Breast epithelium (tissue), 4 donors: ENCODE measurements around the gene UBA1. TPM values are rescaled to one million over a fixed set of nuclear protein-coding genes. Genes with fewer than 3 reads are reported as not detected.

Experiments used
- DNase-seq, 2 donors: peaks; one replicate each; pipeline ENCODE4 v3.0.0-alpha.2; 2019; ENCODE audit warnings: low spot score in 2 of 2
- H3K27ac ChIP-seq, 2 donors: fragments of 200-600 bp; sonication (generic) in 1 of 2; one replicate each; pipeline ENCODE4 v1.5.1; 2016 to 2019; ENCODE audit warnings: mild to moderate bottlenecking in 1 of 2
- H3K27me3 ChIP-seq, 2 donors: fragments of 200-600 bp; sonication (generic) in 1 of 2; one replicate each; pipeline versions ENCODE4 v1.5.1 to v1.6.0; 2017 to 2019; ENCODE audit warnings: control low read depth in 1 of 2, mild to moderate bottlenecking in 1 of 2
- H3K36me3 ChIP-seq: fragments of 200-600 bp; one replicate; pipeline ENCODE4 v1.5.1; 2019
- H3K4me1 ChIP-seq, 2 donors: fragments of 200-600 bp; sonication (generic); one replicate each; pipeline ENCODE4 v1.5.1; 2016 to 2019; ENCODE audit warnings: control low read depth in 1 of 2
- H3K4me3 ChIP-seq, 3 donors: fragments of 200-600 bp; sonication (generic); 1 replicate in 2 of 3; 2 replicates in 1 of 3; pipeline ENCODE4 v1.5.1; 2016 to 2019; ENCODE audit warnings: mild to moderate bottlenecking in 3 of 3, moderate library complexity in 2 of 3
- H3K9me3 ChIP-seq, 2 donors: fragments of 200-600 bp; sonication (generic) in 1 of 2; one replicate each; pipeline ENCODE4 v1.5.1; 2016 to 2019; ENCODE audit warnings: control low read depth in 1 of 2
- POLR2A ChIP-seq: fragments of 450-650 bp; IDR thresholded peaks from one replicate; pipeline ENCODE4 v1.6.1; 2016; ENCODE audit warnings: antibody characterized with exemption, mild to moderate bottlenecking, moderate library complexity
- POLR2AphosphoS5 ChIP-seq, 3 donors: sonication (generic); formaldehyde crosslinking; IDR thresholded peaks; one replicate each; pipeline ENCODE4 v1.6.1; 2017; ENCODE audit warnings: antibody characterized with exemption in 3 of 3
- intact Hi-C: fragments of 100-400 bp; cut with DNase I; formaldehyde crosslinking; loops from one replicate; pipeline ENCODE4 v1.15.1; 2023; ENCODE audit warnings: low total_unique reads
- total RNA-seq, 3 donors: library from RNA; depleted of rRNA; stranded (reverse); fragments of >200 nt; gene quantifications; one replicate each; pipeline ENCODE4 v1.1.0, GENCODE V29; 2016
- TF ChIP-seq, protein P1 (sequence below), 3 donors: fragments of 450-650 bp; IDR thresholded peaks; one replicate each; pipeline ENCODE4 v1.5.1; 2016 to 2017; ENCODE audit warnings: antibody characterized with exemption in 3 of 3, mild to moderate bottlenecking in 3 of 3, moderate library complexity in 3 of 3

Gene UBA1
- total RNA-seq, 3 donors from 2014 or later: 109 to 149 (median 141) TPM

DNA sequence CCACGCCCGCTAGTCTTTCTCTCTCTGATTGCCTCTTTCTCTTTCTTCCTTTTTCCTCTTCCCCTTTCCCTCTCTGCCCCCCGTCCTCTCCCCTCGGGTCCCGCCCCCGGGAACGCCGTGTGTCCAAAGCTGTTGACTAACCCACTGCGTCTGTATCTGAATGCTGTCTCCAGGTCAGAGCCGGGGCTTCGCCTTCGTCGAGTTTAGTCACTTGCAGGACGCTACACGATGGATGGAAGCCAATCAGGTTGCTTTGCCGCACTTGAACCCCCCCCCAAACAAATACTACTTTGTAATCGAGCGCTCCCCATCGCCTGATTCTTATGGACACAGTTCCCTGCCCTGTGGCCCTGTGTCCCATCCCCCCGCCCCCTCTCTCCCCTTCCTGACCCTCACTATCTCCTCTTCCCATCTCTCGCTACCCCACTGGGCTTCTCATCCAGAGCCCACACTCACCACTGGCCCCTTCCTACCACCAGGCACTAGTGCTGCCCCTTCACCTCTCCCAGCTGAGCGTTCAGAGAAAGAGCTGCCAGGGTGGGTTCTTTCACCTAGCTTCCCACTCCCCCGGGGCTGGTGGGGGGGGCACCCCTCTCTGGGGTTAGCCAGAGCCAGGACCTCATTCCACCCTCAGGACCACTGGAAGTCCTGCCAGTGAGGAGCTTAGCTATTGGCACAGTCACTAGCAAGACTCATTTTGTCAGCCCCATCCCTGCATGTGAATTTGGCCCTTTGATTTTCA, 18.6 kb upstream of the UBA1 start:
- H3K9me3 ChIP-seq: no peaks in the 10 kb centered on the region
- intact Hi-C loops: no loop called here
- no peak for DNase-seq
- no peak overlapping the region for H3K4me3 ChIP-seq
- H3K27ac ChIP-seq: no peak overlapping the region
- TF ChIP-seq POLR2A: no peak
- no peak for TF ChIP-seq POLR2AphosphoS5 (IDR thresholded peaks at IDR 0.05)
- TF ChIP-seq, protein P1, sequence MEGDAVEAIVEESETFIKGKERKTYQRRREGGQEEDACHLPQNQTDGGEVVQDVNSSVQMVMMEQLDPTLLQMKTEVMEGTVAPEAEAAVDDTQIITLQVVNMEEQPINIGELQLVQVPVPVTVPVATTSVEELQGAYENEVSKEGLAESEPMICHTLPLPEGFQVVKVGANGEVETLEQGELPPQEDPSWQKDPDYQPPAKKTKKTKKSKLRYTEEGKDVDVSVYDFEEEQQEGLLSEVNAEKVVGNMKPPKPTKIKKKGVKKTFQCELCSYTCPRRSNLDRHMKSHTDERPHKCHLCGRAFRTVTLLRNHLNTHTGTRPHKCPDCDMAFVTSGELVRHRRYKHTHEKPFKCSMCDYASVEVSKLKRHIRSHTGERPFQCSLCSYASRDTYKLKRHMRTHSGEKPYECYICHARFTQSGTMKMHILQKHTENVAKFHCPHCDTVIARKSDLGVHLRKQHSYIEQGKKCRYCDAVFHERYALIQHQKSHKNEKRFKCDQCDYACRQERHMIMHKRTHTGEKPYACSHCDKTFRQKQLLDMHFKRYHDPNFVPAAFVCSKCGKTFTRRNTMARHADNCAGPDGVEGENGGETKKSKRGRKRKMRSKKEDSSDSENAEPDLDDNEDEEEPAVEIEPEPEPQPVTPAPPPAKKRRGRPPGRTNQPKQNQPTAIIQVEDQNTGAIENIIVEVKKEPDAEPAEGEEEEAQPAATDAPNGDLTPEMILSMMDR (IDR thresholded peaks at IDR 0.05): no peak
- H3K27me3 ChIP-seq: peaks cover 0 to 94% of the 10 kb centered on the region in 2 donors
- H3K4me1 ChIP-seq: no peaks in the 10 kb centered on the region
- no peaks in the 10 kb centered on the region for H3K36me3 ChIP-seq

DNA sequence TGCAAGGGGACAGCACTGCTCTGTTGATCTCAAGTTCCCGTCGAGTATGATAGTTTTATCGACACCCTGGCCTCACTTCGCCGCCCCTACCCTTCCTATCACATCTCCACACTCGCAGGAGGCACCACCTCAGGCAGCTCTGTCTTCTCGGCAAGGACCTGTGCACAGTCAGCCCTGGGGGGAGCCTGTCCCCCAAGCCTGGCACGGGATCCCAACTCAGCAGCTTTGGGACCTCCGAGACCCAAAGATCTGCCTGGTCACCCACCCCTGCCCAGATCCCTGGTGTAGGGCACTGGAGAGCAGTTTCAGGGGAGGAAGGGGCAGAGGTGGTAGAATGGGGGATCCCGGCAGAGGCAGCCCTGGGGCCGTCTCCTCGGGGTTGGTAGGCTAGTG, 18.0 kb upstream of the UBA1 start:
- Histone ChIP-seq H3K36me3 (no peaks in the 10 kb centered on the region), H3K9me3 (no peaks in the 10 kb centered on the region), H3K4me3 (no peak overlapping the region), H3K4me1 (no peaks in the 10 kb centered on the region), H3K27me3 (peaks cover 0 to 93% of the 10 kb centered on the region in 2 donors), H3K27ac (no peak overlapping the region)
- TF ChIP-seq POLR2AphosphoS5 (IDR thresholded peaks at IDR 0.05) (no peak), POLR2A (no peak)
- TF ChIP-seq, protein P1 (IDR thresholded peaks at IDR 0.05): no peak
- no peak for DNase-seq
- intact Hi-C loops: no loop called here

DNA sequence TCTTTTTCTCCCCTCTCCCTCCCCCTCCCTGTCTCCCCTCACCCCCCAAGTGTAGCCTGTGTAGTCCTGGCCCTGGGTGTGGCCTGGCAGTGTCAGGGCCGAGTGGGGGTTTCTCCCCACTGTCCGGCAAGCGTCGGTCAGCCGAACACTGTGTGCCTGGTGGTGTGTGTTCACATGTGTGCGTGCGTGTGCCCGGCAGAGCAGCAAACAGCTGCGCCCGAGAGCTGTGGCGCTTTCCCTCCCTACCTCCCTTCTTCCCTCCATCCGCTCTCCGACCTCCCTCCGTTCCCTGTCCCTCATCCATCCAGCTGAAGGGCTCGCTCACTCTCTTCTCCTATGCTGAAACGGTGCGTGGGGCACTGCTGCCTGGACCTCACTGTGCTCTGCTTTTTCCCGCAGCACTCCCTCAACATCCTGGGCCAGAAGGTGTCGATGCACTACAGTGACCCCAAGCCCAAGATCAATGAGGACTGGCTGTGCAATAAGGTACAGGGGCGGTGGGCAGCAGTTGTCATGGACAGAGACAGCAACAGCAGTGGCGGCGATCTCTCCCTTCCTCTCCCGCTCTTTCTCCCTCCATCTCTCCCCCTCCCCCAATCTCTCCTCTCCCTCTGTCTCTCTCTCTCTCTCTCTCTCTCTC, 17.4 kb upstream of the UBA1 start:
- no peak for TF ChIP-seq POLR2A
- TF ChIP-seq, protein P1 (IDR thresholded peaks at IDR 0.05): no peak
- TF ChIP-seq POLR2AphosphoS5 (IDR thresholded peaks at IDR 0.05): no peak
- Histone ChIP-seq H3K4me1 (no peaks in the 10 kb centered on the region), H3K4me3 (no peak overlapping the region), H3K27me3 (peaks cover 0 to 92% of the 10 kb centered on the region in 2 donors), H3K36me3 (no peaks in the 10 kb centered on the region), H3K27ac (no peak overlapping the region), H3K9me3 (no peaks in the 10 kb centered on the region)
- no peak for DNase-seq
- intact Hi-C loops: no loop called here

DNA sequence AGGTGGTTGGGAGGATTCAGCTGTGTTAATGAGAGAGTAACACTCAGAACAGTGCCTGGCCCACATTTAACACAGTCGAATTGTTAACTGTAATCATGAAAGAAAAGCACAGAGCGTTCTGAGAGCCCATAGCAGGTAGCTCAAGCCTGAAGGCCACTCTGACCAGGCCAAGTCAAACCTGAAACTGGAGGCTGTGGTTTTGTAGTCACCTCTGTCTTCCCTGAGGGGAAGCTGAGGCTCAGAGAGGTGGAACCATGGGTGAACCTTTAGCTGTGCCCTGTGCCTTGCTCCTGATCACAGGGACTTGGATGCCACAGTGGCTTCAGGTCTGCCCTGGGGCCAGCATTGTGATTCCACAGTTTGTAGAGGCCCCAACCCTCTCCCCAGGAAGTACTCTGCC, 16.6 kb upstream of the UBA1 start:
- TF ChIP-seq POLR2AphosphoS5 (IDR thresholded peaks at IDR 0.05) (no peak), POLR2A (no peak)
- no peak for DNase-seq

DNA sequence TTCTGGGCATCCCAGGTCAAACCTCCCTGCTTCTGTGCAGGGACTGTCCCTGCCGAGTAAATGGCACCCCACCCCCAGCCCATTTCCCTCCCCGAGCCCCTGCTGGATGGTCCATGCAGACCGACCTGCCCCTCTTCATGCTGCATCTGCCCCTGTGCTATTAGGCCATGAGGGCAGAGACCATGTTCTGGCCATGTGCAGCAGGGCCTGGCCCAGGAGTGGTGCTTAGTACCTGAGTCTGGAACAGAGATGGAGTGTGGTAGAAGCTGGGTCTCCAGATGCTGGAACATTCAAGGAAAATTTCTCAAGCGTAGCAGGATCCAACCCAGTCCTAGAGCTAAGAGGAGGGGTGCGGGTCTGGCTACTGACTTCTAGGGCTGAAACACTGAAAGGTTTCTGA, 15.3 kb upstream of the UBA1 start:
- no peaks in the 10 kb centered on the region for H3K9me3 ChIP-seq
- peak overlapping the region; percentile 56 to 74 for H3K27ac ChIP-seq
- H3K4me3 ChIP-seq: no peak overlapping the region
- intact Hi-C loops: no loop called here
- H3K4me1 ChIP-seq: no peaks in the 10 kb centered on the region
- peaks cover 0 to 91% of the 10 kb centered on the region in 2 donors for H3K27me3 ChIP-seq
- TF ChIP-seq POLR2AphosphoS5 (IDR thresholded peaks at IDR 0.05) (no peak), POLR2A (no peak)
- TF ChIP-seq, protein P1 (IDR thresholded peaks at IDR 0.05): no peak
- DNase-seq: no peak
- H3K36me3 ChIP-seq: no peaks in the 10 kb centered on the region

More for the DNA sequence above, 16.6 kb upstream of the UBA1 start:
- Histone ChIP-seq H3K9me3 (no peaks in the 10 kb centered on the region), H3K27me3 (peaks cover 0 to 92% of the 10 kb centered on the region in 2 donors), H3K36me3 (no peaks in the 10 kb centered on the region), H3K4me1 (no peaks in the 10 kb centered on the region), H3K4me3 (no peak overlapping the region), H3K27ac (peak overlapping the region; percentile 38 to 56)
- intact Hi-C loops: no loop called here
